ENCODE data around the gene CLASP2.

DNA sequence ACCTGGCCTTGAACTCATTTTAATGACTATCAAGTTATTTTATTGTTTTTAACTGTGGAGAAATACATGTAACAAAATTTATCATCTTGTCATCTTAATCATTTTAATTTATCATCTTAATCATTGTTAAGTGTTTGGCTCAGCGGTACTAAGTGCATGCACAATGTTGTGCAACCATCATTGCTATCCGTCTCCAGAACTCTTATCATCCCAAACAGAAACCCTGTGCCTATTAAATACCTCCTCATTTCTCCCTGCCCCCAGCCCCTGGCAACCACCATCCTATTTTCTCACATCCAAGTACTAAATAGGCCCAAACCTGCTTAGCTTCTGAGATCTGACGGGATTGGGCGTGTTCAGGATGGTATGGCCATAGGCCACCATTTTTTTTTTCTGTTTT, 226.3 kb downstream of the CLASP2 start:
- no peak for TF ChIP-seq EZH2 (IDR thresholded peaks at IDR 0.05; ENCODE audit: insufficient read depth, poor library complexity, severe bottlenecking)
- no peak for TF ChIP-seq EZH2phosphoT487 (IDR thresholded peaks at IDR 0.05; ENCODE audit: insufficient read depth, low read depth)

Data from GM23248 (cell line).